Upper lobe of left lung (tissue), 6 donors: ENCODE measurements around the gene PPIA. TPM values are rescaled to one million over a fixed set of nuclear protein-coding genes. Genes with fewer than 3 reads are reported as not detected.

Source experiments
- ATAC-seq, 2 donors: fragments of 200-7000 bp; cut with Tn5 transposase; one replicate each; pipeline ENCODE4 v1.9.1; 2022; ENCODE audit warnings: mild to moderate bottlenecking in 2 of 2, moderate library complexity in 2 of 2; ENCODE audit not compliant: low FRiP score in 2 of 2
- DNase-seq, 2 donors: peaks; one replicate each; pipeline ENCODE4 v3.0.0-alpha.2; 2019 to 2020
- H3K27ac ChIP-seq, 4 donors: fragments of 200-600 bp; sonication (generic); one replicate each; pipeline ENCODE4 v1.5.1; 2016 to 2019
- H3K27me3 ChIP-seq, 4 donors: fragments of 200-600 bp; sonication (generic); one replicate each; pipeline ENCODE4 v1.5.1; 2017 to 2019
- H3K36me3 ChIP-seq, 4 donors: fragments of 200-600 bp; sonication (generic); one replicate each; pipeline ENCODE4 v1.5.1; 2016 to 2019
- H3K4me1 ChIP-seq, 4 donors: fragments of 200-600 bp; sonication (generic); one replicate each; pipeline ENCODE4 v1.5.1; 2018 to 2019
- H3K4me3 ChIP-seq, 4 donors: fragments of 200-600 bp; sonication (generic); one replicate each; pipeline ENCODE4 v1.5.1; 2017 to 2019; ENCODE audit warnings: mild to moderate bottlenecking in 2 of 4, moderate library complexity in 1 of 4
- H3K9me3 ChIP-seq, 4 donors: fragments of 200-600 bp; sonication (generic); one replicate each; pipeline ENCODE4 v1.5.1; 2018 to 2019
- EP300 ChIP-seq, 4 donors: sonication (generic); formaldehyde crosslinking; IDR thresholded peaks; one replicate each; pipeline ENCODE4 v1.5.1; 2017; ENCODE audit warnings: antibody characterized with exemption in 4 of 4, control low read depth in 2 of 4
- POLR2A ChIP-seq, 4 donors: fragments of 450-650 bp; IDR thresholded peaks; one replicate each; pipeline ENCODE4 v1.5.1; 2016 to 2017; ENCODE audit warnings: antibody characterized with exemption in 4 of 4, mild to moderate bottlenecking in 2 of 4
- POLR2AphosphoS5 ChIP-seq, 2 donors: sonication (generic); formaldehyde crosslinking; IDR thresholded peaks; one replicate each; pipeline ENCODE4 v1.5.1; 2017; ENCODE audit warnings: antibody characterized with exemption in 2 of 2
- WGBS, 2 donors: methylation state at CpG; one replicate each; pipeline ENCODE4 v1.1.5; 2017 to 2018; 5-methylcytosine and 5-hydroxymethylcytosine counted together
- total RNA-seq, 6 donors: library from RNA; depleted of rRNA in 4 of 6; stranded (reverse); fragments of >200 nt in 4 of 6; gene quantifications; one replicate each; pipeline versions ENCODE4 v1.1.0 to v1.2.1, GENCODE V29; 2016 to 2021
- TF ChIP-seq, protein P1 (sequence below), 6 experiments: fragments of 450-650 bp in 4 of 6; fragments of 200-600 bp in 2 of 6; sonication (generic) in 2 of 6; IDR thresholded peaks; one replicate each; pipeline ENCODE4 v1.5.1; 2016 to 2019; ENCODE audit warnings: antibody characterized with exemption in 6 of 6
- donor health status: DM: no; HTN: no; CAD: no; lungs with moderate emphysema.
- donor health status: DM: no; HTN: yes; CAD: no; lungs with severe emphysema.

PPIA gene
- total RNA-seq, 6 donors from 2014 or later, result 351 to 1,606 (median 1,253) TPM

DNA sequence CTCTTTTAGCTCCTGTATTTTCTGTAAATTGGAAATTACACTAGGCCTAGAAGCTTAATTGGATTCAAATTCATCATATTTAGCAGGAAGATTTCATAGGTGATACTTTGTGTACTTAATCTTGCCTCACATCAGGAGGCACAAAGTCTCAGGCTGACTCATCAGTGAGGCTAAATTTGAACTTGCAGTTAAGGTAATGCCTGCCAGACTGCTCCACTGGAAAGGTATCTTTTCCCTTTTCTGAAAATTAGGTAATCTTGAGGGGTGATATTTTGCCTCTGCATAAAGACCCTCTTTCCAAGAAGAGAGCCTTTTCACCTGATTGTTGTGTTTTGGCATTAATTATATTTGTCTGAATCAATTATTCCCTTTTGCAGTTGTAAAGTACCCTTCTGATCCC is 14.6 kb downstream of the PPIA start:
- Histone ChIP-seq H3K9me3 (no peaks in the 10 kb centered on the region), H3K36me3 (no peaks in the 10 kb centered on the region), H3K4me1 (no peaks in the 10 kb centered on the region), H3K27ac (no peak overlapping the region), H3K27me3 (no peaks in the 10 kb centered on the region), H3K4me3 (no peak overlapping the region)
- ATAC-seq, result no peak
- no peak for DNase-seq
- TF ChIP-seq EP300 (IDR thresholded peaks at IDR 0.05), result no peak
- TF ChIP-seq POLR2A (IDR thresholded peaks at IDR 0.05), result no peak
- TF ChIP-seq, protein P1, sequence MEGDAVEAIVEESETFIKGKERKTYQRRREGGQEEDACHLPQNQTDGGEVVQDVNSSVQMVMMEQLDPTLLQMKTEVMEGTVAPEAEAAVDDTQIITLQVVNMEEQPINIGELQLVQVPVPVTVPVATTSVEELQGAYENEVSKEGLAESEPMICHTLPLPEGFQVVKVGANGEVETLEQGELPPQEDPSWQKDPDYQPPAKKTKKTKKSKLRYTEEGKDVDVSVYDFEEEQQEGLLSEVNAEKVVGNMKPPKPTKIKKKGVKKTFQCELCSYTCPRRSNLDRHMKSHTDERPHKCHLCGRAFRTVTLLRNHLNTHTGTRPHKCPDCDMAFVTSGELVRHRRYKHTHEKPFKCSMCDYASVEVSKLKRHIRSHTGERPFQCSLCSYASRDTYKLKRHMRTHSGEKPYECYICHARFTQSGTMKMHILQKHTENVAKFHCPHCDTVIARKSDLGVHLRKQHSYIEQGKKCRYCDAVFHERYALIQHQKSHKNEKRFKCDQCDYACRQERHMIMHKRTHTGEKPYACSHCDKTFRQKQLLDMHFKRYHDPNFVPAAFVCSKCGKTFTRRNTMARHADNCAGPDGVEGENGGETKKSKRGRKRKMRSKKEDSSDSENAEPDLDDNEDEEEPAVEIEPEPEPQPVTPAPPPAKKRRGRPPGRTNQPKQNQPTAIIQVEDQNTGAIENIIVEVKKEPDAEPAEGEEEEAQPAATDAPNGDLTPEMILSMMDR (IDR thresholded peaks at IDR 0.05), result no peak
- TF ChIP-seq POLR2AphosphoS5 (IDR thresholded peaks at IDR 0.05), result no peak

DNA sequence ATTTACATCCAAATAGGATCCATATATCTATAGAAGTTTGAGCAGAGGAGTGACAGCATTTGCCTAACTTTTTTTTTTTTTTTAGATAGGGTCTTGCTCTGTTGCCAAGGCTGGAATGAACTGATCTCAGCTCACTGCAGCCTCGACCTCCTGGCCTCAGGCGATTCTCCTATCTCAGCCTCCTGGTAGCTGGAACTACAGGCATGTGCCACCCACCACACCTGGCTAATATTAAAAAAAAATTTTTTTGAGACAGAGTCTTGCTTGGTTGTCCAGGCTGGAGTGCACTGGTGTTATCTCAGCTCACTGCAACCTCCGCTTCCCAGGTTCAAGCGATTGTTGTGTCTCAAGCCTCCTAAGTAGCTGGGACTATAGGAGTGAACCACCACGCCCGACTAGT is 15.1 kb downstream of the PPIA start:
- ATAC-seq (no peak), DNase-seq (no peak)
- H3K36me3 ChIP-seq, result no peaks in the 10 kb centered on the region

DNA sequence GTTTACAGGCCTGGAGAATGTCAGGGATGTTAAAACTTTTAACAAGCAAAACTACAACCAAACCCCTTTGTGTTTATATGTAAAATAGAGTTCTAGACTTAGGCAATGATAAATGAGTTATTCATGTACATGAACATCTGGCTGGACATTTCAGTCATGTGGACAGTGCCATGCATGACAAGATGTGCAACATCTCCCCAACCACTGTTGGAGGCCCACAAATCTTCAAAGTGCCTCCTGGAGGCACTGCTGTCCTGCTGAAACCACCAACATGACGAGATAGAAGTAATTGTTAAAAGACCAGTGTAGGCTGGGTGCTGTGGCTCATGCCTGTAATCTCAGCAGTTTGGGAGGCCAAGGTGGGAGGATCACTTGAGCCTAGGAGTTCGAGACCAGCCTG is 18.4 kb downstream of the PPIA start:
- 87 to 94% methylated on average over 2 of the region's 2 CpGs for WGBS, 2 donors
- Histone ChIP-seq H3K36me3 (no peaks in the 10 kb centered on the region), H3K4me3 (no peak overlapping the region), H3K9me3 (no peaks in the 10 kb centered on the region), H3K27ac (no peak overlapping the region), H3K27me3 (no peaks in the 10 kb centered on the region), H3K4me1 (no peaks in the 10 kb centered on the region)
- TF ChIP-seq POLR2AphosphoS5 (IDR thresholded peaks at IDR 0.05), result no peak
- TF ChIP-seq, protein P1 (IDR thresholded peaks at IDR 0.05), result no peak
- no peak for TF ChIP-seq EP300 (IDR thresholded peaks at IDR 0.05)
- no peak for TF ChIP-seq POLR2A (IDR thresholded peaks at IDR 0.05)
- DNase-seq, result no peak
- ATAC-seq, result no peak

More for the DNA sequence above, 15.1 kb downstream of the PPIA start:
- Histone ChIP-seq H3K4me1 (no peaks in the 10 kb centered on the region), H3K9me3 (no peaks in the 10 kb centered on the region), H3K4me3 (no peak overlapping the region), H3K27me3 (no peaks in the 10 kb centered on the region), H3K27ac (no peak overlapping the region)
- TF ChIP-seq, protein P1 (IDR thresholded peaks at IDR 0.05), result no peak
- TF ChIP-seq EP300 (IDR thresholded peaks at IDR 0.05), result no peak
- no peak for TF ChIP-seq POLR2A (IDR thresholded peaks at IDR 0.05)
- TF ChIP-seq POLR2AphosphoS5 (IDR thresholded peaks at IDR 0.05), result no peak
- WGBS, 2 donors, result 96 to 97% methylated on average over 6 of the region's 6 CpGs

DNA sequence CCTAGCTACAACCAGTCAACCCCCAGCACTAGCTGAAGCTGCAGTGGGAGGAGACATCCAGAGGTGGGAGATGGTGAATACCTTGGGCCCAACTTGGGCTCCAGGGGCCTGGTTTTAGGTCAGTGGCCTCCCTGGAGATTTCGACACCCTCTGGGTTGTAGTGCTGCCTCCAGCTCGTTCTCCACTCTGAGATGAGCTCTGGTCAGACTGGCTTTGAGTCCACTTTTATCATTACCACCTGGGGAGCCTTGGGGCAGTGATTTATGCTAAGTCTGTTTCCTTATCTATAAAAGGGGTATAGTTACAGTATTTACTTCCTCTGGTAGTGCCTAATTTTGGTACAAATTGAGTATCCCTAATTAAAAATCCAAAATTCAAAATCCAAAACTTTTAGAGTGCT is 22.8 kb downstream of the PPIA start:
- Histone ChIP-seq H3K9me3 (no peaks in the 10 kb centered on the region), H3K4me3 (no peak overlapping the region), H3K27me3 (no peaks in the 10 kb centered on the region), H3K36me3 (no peaks in the 10 kb centered on the region), H3K27ac (no peak overlapping the region), H3K4me1 (peaks cover 0 to 5% (median 0%) of the 10 kb centered on the region in 4 donors)
- DNase-seq, result no peak
- 75 to 79% methylated on average over 2 of the region's 2 CpGs for WGBS, 2 donors
- TF ChIP-seq POLR2AphosphoS5 (IDR thresholded peaks at IDR 0.05), result no peak
- TF ChIP-seq EP300 (IDR thresholded peaks at IDR 0.05), result no peak
- no peak for TF ChIP-seq POLR2A (IDR thresholded peaks at IDR 0.05)
- TF ChIP-seq, protein P1 (IDR thresholded peaks at IDR 0.05), result no peak
- no peak for ATAC-seq

DNA sequence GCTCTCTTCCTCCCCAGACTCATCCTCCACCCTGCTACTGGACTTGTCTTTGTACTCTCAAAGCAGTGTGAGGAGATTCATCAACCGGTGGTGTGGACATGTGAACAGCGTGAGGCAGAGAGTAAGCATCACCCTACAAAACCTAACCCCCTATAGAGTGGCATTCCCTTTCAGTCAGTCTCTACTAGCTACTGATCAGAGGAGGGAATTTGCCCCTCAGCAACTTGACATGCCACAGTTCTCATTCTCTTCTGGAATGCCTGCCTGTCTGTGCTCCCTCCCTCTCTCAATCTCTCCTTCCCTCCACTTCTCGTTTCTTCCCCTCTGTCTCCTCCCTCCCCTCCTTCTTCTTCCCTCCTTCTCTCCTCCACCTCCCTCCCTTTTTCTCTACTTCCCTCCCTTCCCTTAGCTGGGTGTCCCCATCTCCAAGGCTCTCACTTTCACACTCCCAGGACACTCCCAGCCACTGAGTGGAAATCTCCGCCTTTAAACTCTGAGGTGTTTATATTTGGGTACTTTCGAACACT is 26.8 kb downstream of the PPIA start:
- no peaks in the 10 kb centered on the region for H3K27me3 ChIP-seq
- 68 to 72% methylated on average over 5 of the region's 5 CpGs for WGBS, 2 donors
- ATAC-seq, result no peak

More for the DNA sequence above, 26.8 kb downstream of the PPIA start:
- peaks cover 0 to 19% (median 7%) of the 10 kb centered on the region in 4 donors for H3K36me3 ChIP-seq
- no peak for DNase-seq
- H3K27ac ChIP-seq, result no peak overlapping the region
- TF ChIP-seq POLR2A (IDR thresholded peaks at IDR 0.05) (no peak), POLR2AphosphoS5 (IDR thresholded peaks at IDR 0.05) (no peak), EP300 (IDR thresholded peaks at IDR 0.05) (no peak)
- TF ChIP-seq, protein P1 (IDR thresholded peaks at IDR 0.05), result no peak
- H3K4me3 ChIP-seq, result no peak overlapping the region
- H3K9me3 ChIP-seq, result no peaks in the 10 kb centered on the region
- peaks cover 0 to 10% (median 0%) of the 10 kb centered on the region in 4 donors for H3K4me1 ChIP-seq
